ENCODE data around the gene ITSN2. TPM values are rescaled to one million over a fixed set of nuclear protein-coding genes. Genes with fewer than 3 reads are reported as not detected.

ITSN2 gene
- total RNA-seq, 1 experiment from 2014 or later: 26.5 TPM

GRCh38 chr2:24163601-24164000 is 196.7 kb downstream of the ITSN2 start:
- H3K9me3 ChIP-seq (ENCODE audit: control insufficient read depth in 1 of 2, insufficient read depth in 1 of 2, low read depth in 1 of 2, low read length in 2 of 2): no peaks in the 10 kb centered on the region
- H3K27me3 ChIP-seq (ENCODE audit: insufficient read depth, low read length): no peaks in the 10 kb centered on the region
- TF ChIP-seq CTCF (IDR thresholded peaks at IDR 0.05 in 2 of 3, conservative IDR thresholded peaks at IDR 0.05 in 1 of 3; ENCODE audit: borderline replicate concordance in 1 of 3, insufficient read depth in 1 of 3, low read depth in 2 of 3, low read length in 2 of 3): no peak
- TF ChIP-seq ZBTB33 (IDR thresholded peaks at IDR 0.05; ENCODE audit: extremely low read depth, insufficient replicate concordance, low read length): no peak
- TF ChIP-seq FOSL1 (IDR thresholded peaks at IDR 0.05; ENCODE audit: low read depth): no peak
- no peak for TF ChIP-seq EZH2 (IDR thresholded peaks at IDR 0.05)
- TF ChIP-seq RAD21 (IDR thresholded peaks at IDR 0.05; ENCODE audit: low read depth): no peak
- TF ChIP-seq POLR2A (IDR thresholded peaks at IDR 0.05; ENCODE audit: borderline replicate concordance, extremely low read depth, insufficient read depth, insufficient read length): no peak
- no peak for TF ChIP-seq ATF3 (IDR thresholded peaks at IDR 0.05)
- TF ChIP-seq ZNF274 (IDR thresholded peaks at IDR 0.05; ENCODE audit: low read depth, low read length): no peak
- TF ChIP-seq TCF7L2 (IDR thresholded peaks at IDR 0.05; ENCODE audit: borderline replicate concordance, extremely low read depth, insufficient read depth, insufficient read length): no peak
- TF ChIP-seq CBX3 (IDR thresholded peaks at IDR 0.05; ENCODE audit: low read depth): no peak
- H3K79me2 ChIP-seq (ENCODE audit: insufficient read depth, low read length): no peaks in the 10 kb centered on the region
- no peaks in the 10 kb centered on the region for H3K4me1 ChIP-seq (ENCODE audit: control insufficient read depth in 1 of 2, insufficient read depth in 2 of 2, low read length in 2 of 2)
- H3K9me2 ChIP-seq (ENCODE audit: insufficient read depth): no peaks in the 10 kb centered on the region
- DNase-seq (ENCODE audit: low read depth, low spot score): no peak
- ChIA-PET POLR2A (no interaction called here), CTCF (interaction anchor here (0.9 to 1.4 kb wide), 5 partner anchors 15 to 339 kb away, joined by 3 to 6 read pairs (median 3); partner anchors contain the start of gene ATAD2B), RAD21 (ENCODE audit: low non-redundant PET in 1 of 2, low total read pairs in 2 of 2, uncharacterized antibody in 2 of 2, unreplicated experiment in 2 of 2) (no interaction called here)
- intact Hi-C loops (cut with micrococcal nuclease): loop anchor here (5.0 to 10.0 kb wide), 3 partner anchors 179 to 341 kb away; partner anchors contain the start of gene ATAD2B
- H3K36me3 ChIP-seq (ENCODE audit: control insufficient read depth in 1 of 2, insufficient read depth in 2 of 2, low read length in 2 of 2): no peaks in the 10 kb centered on the region
- no TSS peak for BruUV-seq (replicated peaks)
- H3K9ac ChIP-seq (ENCODE audit: low read length): no peak overlapping the region
- no peak for ATAC-seq
- H4K20me1 ChIP-seq (ENCODE audit: insufficient read depth): no peaks in the 10 kb centered on the region
- H2AFZ ChIP-seq (ENCODE audit: low read depth, low read length, poor library complexity, severe bottlenecking): no peak overlapping the region
- H3K4me2 ChIP-seq (ENCODE audit: low read length): no peak overlapping the region
- no peak overlapping the region for H3K27ac ChIP-seq (ENCODE audit: low read depth, low read length)
- no peak overlapping the region for H3K4me3 ChIP-seq (replicated peaks in 1 of 2; ENCODE audit: low read depth in 1 of 2, low read length in 2 of 2)

Data from HCT116 (cell line).